HG03045 (cell line): ENCODE results near the gene RIOK3.
"Not testable (repeated sequence)": the region's sequence is repeated elsewhere in the genome, so short reads cannot be mapped to it uniquely, and the experiment has no call there.

ENCODE experiments used
- ATAC-seq: cut with Tn5 transposase; IDR thresholded peaks from one replicate; pipeline ENCODE4 v1.9.1; 2021; ENCODE audit warnings: mild to moderate bottlenecking, moderate library complexity; ENCODE audit not compliant: unreplicated experiment

Gene RIOK3

DNA sequence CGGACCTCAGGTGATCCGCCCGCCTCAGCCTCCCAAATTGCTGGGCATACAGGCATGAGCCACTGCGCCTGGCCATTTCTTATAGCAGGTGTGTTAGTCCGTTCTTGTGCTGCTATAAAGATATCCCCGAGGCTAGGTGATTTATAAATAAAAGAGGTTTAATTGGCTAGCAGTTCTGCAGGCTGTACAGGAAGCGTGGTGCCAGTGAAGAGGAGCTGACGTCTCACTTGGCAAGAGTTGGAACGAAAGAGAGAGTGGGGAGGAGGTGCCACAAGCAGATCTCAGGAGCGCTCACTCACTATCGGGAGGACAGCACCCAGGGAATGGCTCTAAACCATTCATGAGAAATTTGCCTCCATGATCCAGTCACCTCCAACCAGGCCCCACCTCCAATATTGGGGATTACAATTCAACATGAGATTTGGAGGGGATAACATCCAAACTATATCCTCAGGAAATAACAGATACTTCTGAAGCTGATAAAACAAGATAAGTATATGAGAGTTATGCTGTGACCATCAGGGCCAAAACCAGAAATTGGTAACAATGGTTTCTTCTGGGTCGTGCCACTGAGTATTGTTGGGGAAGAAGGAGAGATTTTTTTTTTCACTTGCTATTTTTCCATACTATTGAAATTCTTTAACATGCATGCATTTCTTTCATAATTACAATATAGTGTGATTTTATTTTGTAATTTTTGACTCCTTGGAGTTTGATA lies 42.8 kb downstream of the RIOK3 start:
- no peak for ATAC-seq

DNA sequence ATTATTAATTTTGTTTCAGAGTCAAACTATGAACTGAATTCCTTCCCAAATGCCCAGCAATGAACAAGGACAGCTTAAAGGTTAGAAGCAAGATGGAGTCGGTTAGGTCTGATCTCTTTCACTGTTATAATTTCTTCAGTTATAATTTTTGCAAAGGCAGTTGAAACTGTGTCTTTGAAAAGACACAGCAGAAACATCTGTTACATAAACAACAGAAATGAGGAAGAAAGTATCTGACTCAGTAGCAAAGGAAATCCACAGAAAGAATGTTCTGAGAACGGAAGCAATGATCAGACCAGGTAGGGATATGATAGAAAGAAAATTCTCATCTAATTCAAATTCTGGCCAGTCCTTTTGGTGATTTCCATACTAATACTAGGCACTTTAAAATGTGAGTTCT lies 45.0 kb downstream of the RIOK3 start:
- ATAC-seq: no peak

GRCh38 chr18:23498877-23499276 lies 45.8 kb downstream of the RIOK3 start:
- ATAC-seq: no peak

DNA sequence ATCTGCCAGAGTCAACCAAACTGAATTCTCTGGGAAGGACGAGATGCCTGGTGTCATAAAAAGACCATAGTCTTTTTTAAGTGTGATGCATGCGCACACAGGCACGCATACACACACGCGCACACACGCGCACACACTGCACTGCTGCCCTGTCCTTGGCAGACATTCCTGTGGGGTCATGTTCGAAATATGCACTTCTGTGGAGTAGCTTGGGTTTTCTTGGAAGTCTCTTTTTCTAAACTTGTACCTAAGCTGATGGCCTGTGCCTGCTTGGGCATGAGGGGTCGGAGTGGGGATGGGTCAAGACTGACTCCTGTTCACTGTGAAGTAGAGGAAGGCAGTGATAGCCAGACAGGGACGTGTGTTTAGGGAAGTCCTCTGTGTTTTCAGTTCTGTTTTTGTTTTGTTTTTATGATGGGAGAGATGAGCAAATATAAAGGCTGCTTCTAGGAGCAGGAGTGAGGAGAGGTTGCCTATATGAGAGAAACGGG lies 46.2 kb downstream of the RIOK3 start:
- ATAC-seq: no peak

GRCh38 chr18:23501626-23502025 lies 48.5 kb downstream of the RIOK3 start:
- ATAC-seq: no peak

DNA sequence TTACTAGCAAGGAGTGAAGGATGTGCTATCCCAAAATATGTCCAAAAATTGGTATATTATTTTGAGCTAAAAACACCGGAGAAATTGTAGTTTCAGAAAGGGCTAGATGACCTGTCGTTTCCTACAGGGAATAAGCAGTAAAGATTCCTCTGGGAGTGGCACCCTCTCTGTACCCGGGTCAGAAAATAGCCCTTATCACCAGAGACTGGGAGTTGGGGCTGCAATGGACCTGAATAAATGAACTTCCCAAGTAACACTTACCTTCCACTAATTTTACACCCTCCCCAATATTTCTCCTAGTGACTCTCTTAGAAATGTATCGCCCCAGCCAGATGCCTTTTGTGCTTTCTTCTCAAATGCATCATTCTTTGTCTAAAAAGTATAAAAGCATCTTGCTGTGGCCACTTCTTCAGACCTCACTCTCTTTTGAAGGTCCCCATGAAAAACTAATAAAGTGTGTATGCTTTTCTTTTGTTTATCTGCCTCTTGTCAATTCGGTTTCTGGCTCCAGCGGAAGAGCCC lies 49.5 kb downstream of the RIOK3 start:
- ATAC-seq: no peak

DNA sequence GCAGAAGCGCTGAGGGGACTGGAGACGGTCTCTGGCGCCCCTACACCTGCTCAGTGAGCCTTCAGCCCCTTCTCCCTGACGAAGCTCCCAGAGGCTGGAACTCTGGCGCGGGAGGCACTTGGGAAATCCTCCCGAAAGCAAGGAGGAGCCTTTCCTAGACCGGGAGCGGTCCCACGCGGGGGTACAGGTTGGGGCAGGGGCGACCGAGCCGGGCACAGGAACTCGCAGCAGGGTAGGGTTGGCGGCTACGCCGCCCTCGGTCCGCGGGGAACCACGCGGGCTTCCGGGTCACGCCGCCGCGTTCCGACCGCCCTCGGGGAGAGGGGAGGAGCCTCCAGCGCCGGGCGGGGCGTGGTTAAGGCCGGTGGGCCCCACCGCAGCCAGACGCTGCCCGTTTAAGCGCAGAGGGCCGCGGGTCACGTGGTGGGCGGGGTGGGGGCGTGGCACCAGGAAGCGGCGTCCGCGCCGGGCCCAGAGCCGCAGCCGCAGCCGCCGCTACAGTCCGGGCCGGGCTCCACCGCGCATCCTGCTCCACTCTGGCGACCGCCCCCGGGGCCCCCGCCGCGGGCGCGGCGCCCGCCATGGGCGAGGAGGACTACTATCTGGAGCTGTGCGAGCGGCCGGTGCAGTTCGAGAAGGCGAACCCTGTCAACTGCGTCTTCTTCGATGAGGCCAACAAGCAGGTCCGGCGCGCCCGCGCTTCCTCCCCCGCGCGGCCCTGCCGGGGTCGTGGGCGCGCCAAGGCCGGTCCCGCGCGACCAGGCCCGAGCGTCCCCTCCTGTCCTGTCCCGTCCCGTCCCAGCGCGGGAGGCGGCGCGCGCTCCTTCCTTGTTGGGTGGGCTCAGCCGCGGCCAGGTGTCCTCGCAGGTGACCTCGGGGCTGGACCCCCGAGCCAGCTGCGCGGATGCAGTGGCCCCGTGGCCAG lies 50.2 kb downstream of the RIOK3 start, which contains the start of gene RMC1:
Gene RMC1, plus strand, starts transcription at position 474 of the 925 bp plus-strand sequence. Its CDS starts 108 bp downstream, at position 582.
- ATAC-seq: peak; percentile 83

DNA sequence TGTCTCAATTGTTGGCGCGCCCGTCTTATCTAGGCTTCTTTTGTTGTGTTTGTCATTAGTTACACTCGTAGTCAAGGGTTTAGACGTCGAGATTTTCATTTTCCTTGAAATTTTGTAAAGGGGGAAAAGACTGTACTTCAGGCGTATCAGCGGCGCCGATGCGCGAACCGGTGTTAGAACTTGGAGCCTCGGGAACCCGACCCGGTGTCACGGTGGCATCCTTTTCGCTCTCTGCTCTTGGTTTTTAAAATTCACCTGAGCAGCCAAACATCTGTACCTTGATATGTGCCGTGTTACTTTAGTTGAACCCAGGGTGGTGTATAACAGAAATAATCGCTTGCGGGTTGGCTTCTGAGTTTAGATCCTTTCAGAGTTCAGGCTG lies 50.9 kb downstream of the RIOK3 start:
- ATAC-seq: no peak

DNA sequence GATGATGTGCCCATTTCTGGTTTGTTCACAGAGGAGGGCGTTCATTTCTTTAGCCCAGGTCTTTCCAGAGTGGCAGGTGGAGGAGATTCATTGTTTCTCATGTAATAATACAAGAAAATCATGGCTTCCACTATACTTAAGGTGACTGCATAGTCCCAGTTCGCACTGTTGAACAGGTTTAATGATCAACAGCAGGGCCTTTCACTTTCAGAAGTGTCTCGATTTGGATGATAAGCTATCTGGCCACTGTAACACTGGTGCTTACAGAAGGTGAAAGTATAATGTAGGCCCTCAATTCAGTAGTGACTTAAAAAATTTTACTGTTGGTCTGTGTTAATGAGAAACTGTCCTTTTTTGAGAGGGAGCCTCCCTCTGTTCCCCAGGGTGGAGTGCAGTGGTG lies 51.6 kb downstream of the RIOK3 start:
- ATAC-seq: peak; percentile 41

DNA sequence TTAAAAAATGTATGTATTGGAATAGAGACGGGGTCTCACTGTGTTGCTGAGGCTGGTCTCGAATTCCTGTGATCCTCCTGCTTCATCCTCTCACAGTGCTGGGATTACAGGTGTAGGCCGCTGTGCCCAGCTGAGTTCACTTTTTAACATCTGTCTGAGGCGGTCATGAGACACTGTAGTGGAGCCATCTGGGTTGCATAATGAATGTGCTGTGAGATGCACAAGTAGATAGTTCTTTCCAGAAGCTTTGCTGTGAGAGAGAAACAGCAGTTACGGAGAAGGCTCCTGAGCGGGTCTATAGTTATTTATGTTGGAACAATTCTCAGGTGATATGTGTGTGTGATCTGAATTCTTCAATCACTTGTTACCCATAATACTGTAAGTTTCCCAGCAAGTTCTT lies 53.3 kb downstream of the RIOK3 start:
- no peak for ATAC-seq

DNA sequence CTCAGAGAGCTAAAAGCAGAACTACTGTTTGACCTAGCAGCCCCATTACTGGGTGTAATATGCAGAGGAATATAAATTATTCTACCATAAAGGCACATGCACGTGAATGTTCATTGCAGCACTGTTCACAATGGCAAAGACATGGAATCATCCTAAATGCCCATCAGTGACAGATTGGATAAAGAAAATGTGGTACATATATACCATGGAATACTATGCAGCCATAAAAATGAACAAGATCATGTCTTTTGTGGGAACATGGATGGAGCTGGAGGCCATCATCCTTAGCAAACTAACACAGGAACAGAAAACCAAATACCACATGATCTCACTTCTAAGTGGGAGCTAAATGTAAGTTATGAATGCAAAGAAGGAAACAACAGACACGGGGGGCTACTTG lies 57.8 kb downstream of the RIOK3 start:
- not testable (repeated sequence) for ATAC-seq

DNA sequence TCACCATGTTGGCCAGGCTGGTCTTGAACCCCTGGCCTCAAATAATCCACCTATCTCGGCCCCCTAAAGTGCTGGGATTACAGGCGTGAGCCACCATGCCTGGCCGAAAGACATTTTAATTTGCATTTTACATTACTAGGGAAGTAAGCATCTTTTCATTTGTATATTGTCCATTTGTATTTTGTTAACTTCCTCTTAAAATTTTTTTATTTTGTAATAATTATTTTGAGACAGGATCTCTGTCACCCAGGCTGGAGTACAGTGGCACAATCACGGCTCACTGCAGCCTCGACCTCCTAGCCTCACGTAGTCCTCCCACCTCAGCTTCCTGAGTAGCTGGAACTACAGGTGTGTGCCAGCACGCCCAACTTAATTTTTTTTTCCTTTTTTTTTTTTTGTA lies 59.1 kb downstream of the RIOK3 start:
- not testable (repeated sequence) for ATAC-seq

GRCh38 chr18:23512641-23513040 lies 59.6 kb downstream of the RIOK3 start:
- no peak for ATAC-seq

DNA sequence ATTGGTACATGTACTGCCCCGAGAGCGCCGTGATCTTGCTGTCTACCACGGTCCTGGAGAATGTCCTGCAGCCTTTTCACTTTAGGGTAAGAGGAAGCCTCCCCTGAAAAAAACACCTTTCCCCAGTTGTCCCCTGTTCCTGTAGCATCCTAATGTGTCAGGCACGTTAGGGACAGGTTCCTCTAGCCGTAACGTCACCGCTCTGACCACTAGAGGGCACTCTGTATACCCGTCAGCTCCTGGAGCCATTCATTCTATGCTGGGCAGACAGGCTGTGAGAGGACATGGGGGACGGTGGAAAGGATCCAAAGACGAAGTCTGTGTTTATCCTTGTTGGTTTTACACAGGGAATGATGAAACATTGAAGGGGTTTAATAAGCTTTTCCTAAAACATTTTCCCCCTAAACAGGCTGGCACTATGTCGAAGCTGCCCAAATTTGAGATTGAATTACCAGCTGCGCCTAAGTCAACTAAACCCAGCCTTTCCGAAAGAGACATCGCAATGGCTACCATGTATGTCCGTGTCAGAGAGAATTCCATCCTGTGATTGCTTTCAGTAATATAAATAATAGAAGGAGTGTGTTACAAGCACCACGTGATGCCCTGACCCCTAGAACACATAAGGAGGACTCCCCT lies 62.9 kb downstream of the RIOK3 start:
- ATAC-seq: peak; percentile 68

- ATAC-seq: no peak
These were observed 66.6 kb downstream of the RIOK3 start for GRCh38 chr18:23519734-23520133.

DNA sequence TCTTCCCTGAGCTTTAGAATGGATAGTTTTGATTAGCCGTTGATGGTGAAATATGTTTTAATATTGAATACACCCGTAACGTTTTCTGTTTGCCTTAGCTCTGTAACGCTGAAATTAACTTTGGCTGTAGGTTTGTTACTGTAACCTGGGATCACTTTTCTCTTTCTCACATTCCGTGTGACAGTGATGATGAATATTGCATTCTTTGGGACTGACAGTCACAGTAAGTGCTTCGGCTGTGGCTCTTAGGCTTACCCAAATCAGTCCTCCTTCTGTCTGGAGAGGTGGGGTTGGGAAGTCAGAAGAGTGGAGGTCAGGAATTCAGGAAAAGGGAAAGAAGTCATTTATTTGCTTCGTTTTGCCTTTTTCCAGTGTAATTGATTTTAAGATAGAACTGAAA lies 68.2 kb downstream of the RIOK3 start:
- ATAC-seq: no peak

- no peak for ATAC-seq
These were observed 68.8 kb downstream of the RIOK3 start for GRCh38 chr18:23521907-23522306.

GRCh38 chr18:23523429-23524212 lies 70.5 kb downstream of the RIOK3 start:
- no peak for ATAC-seq

- ATAC-seq: no peak
These were observed 71.2 kb downstream of the RIOK3 start for GRCh38 chr18:23524213-23524707.

- ATAC-seq: no peak
These were observed 73.5 kb downstream of the RIOK3 start for GRCh38 chr18:23526501-23527063.
